A673 (cell line): Measurements from ENCODE around the gene TNS4. TPM values are rescaled to one million over a fixed set of nuclear protein-coding genes. Genes with fewer than 3 reads are reported as not detected.

Experiments used
- BruUV-seq: library from RNA; stranded (reverse); fragments of 400-500 nt; replicated peaks from 2 replicates; lab custom pipeline; 2021; lab: Mats Ljungman, UMichigan
- CTCF ChIA-PET: fragments of 300-600 bp; sonication (Branson Sonifier 250); formaldehyde crosslinking; loops from one replicate; lab custom pipeline; 2022; ENCODE audit warnings: antibody characterized with exemption; lab: Charles Lee
- POLR2A ChIA-PET: fragments of 300-600 bp; sonication (Branson Sonifier 250); formaldehyde crosslinking; loops from one replicate; lab custom pipeline; 2022; ENCODE audit warnings: antibody characterized with exemption; ENCODE audit not compliant: low non-redundant PET; lab: Charles Lee
- DNase-seq: peaks from one replicate; pipeline ENCODE4 v3.0.0-alpha.2; 2015; ENCODE audit warnings: low spot score
- H3K27ac ChIP-seq: fragments of 200-600 bp; sonication (generic); 2 replicates; pipeline ENCODE4 v1.5.1; 2016; ENCODE audit warnings: mixed run types, low read depth, mild to moderate bottlenecking, mixed read lengths, antibody characterized with exemption, low read length; ENCODE audit not compliant: poor library complexity, severe bottlenecking
- H3K27me3 ChIP-seq: fragments of 200-600 bp; sonication (generic); replicated peaks from 2 replicates; pipeline ENCODE4 v1.6.1; 2017; ENCODE audit warnings: mixed run types, low read depth, mild to moderate bottlenecking, mixed read lengths, antibody characterized with exemption, low read length; ENCODE audit not compliant: insufficient read depth, poor library complexity
- H3K36me3 ChIP-seq: fragments of 200-600 bp; sonication (generic); 2 replicates; pipeline ENCODE4 v1.6.1; 2016; ENCODE audit warnings: mixed run types, mild to moderate bottlenecking, mixed read lengths, antibody characterized with exemption, low read length; ENCODE audit not compliant: insufficient read depth, poor library complexity, severe bottlenecking
- H3K4me1 ChIP-seq: fragments of 200-600 bp; sonication (generic); 2 replicates; pipeline ENCODE4 v1.6.1; 2017; ENCODE audit warnings: mixed run types, mild to moderate bottlenecking, mixed read lengths, antibody characterized with exemption, low read length; ENCODE audit not compliant: insufficient read depth, poor library complexity, severe bottlenecking
- H3K4me3 ChIP-seq: fragments of 200-600 bp; sonication (generic); 2 replicates; pipeline ENCODE4 v1.5.1; 2016; ENCODE audit warnings: low read depth, mixed run types, mild to moderate bottlenecking, mixed read lengths, low read length; ENCODE audit not compliant: poor library complexity, severe bottlenecking
- H3K9me3 ChIP-seq: fragments of 200-600 bp; sonication (generic); 2 replicates; pipeline ENCODE4 v1.6.1; 2016; ENCODE audit warnings: mixed run types, low read depth, mild to moderate bottlenecking, mixed read lengths, antibody characterized with exemption, low read length; ENCODE audit not compliant: poor library complexity, severe bottlenecking
- EZH2 ChIP-seq: fragments of 200-600 bp; sonication (generic); IDR thresholded peaks from 2 replicates; pipeline ENCODE4 v1.6.1; 2017; ENCODE audit warnings: borderline replicate concordance, low read depth, mild to moderate bottlenecking, mixed read lengths, antibody characterized with exemption, low read length; ENCODE audit not compliant: poor library complexity, severe bottlenecking
- intact Hi-C: fragments of 100-400 bp; cut with micrococcal nuclease; formaldehyde crosslinking; loops from one replicate; pipeline ENCODE4 v1.10.0; 2022; ENCODE audit not compliant: unreplicated experiment
- total RNA-seq: library from RNA; stranded (reverse); gene quantifications from 2 replicates; pipeline ENCODE4 v1.2.3, GENCODE V29; 2021
- TF ChIP-seq, protein P1 (sequence below): fragments of 300-800, 200-600 bp; sonication (generic); conservative IDR thresholded peaks from 2 replicates; pipeline ENCODE4 v1.5.1; 2017; ENCODE audit warnings: low read depth, mild to moderate bottlenecking, antibody characterized with exemption, low read length, moderate library complexity, mixed read lengths

The TNS4 gene
- total RNA-seq, 1 experiment from 2014 or later = not detected

DNA sequence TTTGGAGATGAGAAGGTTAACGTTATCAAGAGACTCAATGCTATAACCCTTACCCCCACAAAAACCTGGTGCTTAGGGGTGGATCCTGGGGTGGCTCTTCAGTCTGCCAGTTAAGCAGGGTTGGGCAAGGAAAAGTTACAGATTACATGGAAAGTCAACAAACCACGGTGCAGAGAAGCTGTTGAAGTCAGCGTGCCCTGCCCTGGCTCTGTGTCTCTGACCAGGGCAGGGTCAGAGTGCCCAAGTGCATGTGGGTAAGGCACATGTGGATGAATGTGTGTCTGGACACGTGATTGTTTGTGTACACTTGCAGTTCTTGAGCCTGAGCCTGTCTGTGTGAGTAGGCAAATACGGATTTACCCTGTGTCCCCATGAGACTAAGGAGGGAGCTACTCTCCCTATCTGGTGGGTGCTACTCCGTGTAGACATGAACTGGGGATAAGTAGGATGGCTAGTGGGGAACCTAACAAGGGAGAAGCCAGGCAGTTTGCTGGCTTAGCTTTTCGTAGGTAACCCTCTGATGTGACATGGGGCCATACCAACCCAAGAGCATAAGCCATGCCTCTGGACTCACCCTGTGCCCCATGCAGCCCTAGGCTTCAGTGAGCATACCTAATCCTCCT is 52.7 kb downstream of the TNS4 start:
- no peak for DNase-seq
- intact Hi-C loops = loop anchor here (10.0 kb wide), 1 partner anchor 86 kb away; no protein-coding TSS in a partner anchor
- Histone ChIP-seq H3K4me3 (no peak overlapping the region), H3K27me3 (no peaks in the 10 kb centered on the region), H3K36me3 (no peaks in the 10 kb centered on the region), H3K4me1 (no peaks in the 10 kb centered on the region), H3K9me3 (no peaks in the 10 kb centered on the region), H3K27ac (no peak overlapping the region)
- ChIA-PET POLR2A (interaction anchor here (0.7 kb wide), 1 partner anchor 123 kb away, joined by 10 read pairs; no protein-coding TSS in a partner anchor), CTCF (no interaction called here)
- TF ChIP-seq EZH2 = no peak
- TF ChIP-seq, protein P1, sequence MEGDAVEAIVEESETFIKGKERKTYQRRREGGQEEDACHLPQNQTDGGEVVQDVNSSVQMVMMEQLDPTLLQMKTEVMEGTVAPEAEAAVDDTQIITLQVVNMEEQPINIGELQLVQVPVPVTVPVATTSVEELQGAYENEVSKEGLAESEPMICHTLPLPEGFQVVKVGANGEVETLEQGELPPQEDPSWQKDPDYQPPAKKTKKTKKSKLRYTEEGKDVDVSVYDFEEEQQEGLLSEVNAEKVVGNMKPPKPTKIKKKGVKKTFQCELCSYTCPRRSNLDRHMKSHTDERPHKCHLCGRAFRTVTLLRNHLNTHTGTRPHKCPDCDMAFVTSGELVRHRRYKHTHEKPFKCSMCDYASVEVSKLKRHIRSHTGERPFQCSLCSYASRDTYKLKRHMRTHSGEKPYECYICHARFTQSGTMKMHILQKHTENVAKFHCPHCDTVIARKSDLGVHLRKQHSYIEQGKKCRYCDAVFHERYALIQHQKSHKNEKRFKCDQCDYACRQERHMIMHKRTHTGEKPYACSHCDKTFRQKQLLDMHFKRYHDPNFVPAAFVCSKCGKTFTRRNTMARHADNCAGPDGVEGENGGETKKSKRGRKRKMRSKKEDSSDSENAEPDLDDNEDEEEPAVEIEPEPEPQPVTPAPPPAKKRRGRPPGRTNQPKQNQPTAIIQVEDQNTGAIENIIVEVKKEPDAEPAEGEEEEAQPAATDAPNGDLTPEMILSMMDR = no peak
- BruUV-seq = no TSS peak

DNA sequence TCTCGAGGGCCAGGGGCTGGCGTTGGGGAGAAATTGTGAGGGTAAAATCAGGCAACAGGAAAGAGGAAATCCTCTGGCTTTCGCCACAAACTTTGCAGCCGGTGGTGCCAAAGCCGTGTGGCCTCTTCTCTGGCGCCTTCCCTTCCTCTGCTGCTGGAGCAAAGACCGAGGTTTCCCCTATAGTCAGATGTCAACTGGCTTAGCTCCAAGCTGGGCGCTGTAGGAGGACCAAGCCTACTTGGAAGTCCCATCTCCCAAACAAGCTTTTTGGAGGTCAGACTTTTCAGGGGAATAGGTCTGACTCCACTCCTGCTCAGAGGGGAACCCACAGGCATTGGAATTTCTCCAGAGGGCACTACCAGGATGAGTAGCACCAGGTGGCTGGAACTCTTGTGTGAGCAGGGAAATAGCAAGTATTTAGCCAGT is 53.2 kb downstream of the TNS4 start:
- H3K27me3 ChIP-seq = no peaks in the 10 kb centered on the region
- no peak overlapping the region for H3K4me3 ChIP-seq
- H3K4me1 ChIP-seq = no peaks in the 10 kb centered on the region
- CTCF ChIA-PET = no interaction called here
- no TSS peak for BruUV-seq
- intact Hi-C loops = loop anchor here (10.0 kb wide), 1 partner anchor 87 kb away; no protein-coding TSS in a partner anchor
- TF ChIP-seq EZH2 = no peak
- TF ChIP-seq, protein P1 = no peak
- POLR2A ChIA-PET = no interaction called here
- H3K9me3 ChIP-seq = no peaks in the 10 kb centered on the region
- DNase-seq = no peak
- no peak overlapping the region for H3K27ac ChIP-seq
- no peaks in the 10 kb centered on the region for H3K36me3 ChIP-seq

DNA sequence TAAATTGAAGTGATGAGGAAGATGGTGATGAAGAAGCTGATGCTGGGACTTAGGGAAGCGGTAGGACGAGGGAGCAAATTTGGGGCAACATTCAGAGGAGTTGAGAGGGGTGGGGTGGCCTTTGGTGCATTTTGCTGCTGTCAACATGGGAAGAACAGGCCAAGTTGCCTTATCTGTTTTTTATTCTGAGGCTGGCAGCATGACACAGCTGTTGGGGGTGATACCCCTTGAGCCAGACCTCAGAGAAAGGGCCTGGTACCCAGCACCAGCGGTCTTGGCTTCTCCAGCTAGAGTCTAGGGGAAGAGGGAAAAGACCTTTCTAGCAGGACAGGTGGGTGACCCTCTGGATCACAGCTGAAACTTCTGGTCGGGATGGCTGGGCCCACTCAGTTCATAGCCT is 53.6 kb downstream of the TNS4 start:
- intact Hi-C loops = loop anchor here (10.0 kb wide), 1 partner anchor 87 kb away; no protein-coding TSS in a partner anchor
- no peaks in the 10 kb centered on the region for H3K36me3 ChIP-seq
- no peaks in the 10 kb centered on the region for H3K4me1 ChIP-seq
- BruUV-seq = no TSS peak
- ChIA-PET CTCF (no interaction called here), POLR2A (no interaction called here)
- no peak for TF ChIP-seq EZH2
- TF ChIP-seq, protein P1 = no peak
- H3K27me3 ChIP-seq = no peaks in the 10 kb centered on the region
- H3K9me3 ChIP-seq = no peaks in the 10 kb centered on the region
- no peak overlapping the region for H3K4me3 ChIP-seq
- DNase-seq = no peak
- H3K27ac ChIP-seq = no peak overlapping the region
